COLO668 (cell line): Measurements from ENCODE around the gene IL13RA1.
"Not testable (repeated sequence)": the region's sequence is repeated elsewhere in the genome, so short reads cannot be mapped to it uniquely, and the experiment has no call there.

Experiments
- DNase-seq: peaks from one replicate; lab custom pipeline; 2025; ENCODE audit not compliant: unreplicated experiment; lab: John Stamatoyannopoulos, UW

The IL13RA1 gene

GRCh38 chrX:118772051-118772450 is 44.6 kb downstream of the IL13RA1 start:
- DNase-seq: no peak

GRCh38 chrX:118773782-118774181 is 46.4 kb downstream of the IL13RA1 start:
- DNase-seq: no peak

- DNase-seq: no peak
Observed at GRCh38 chrX:118779581-118779980, 52.2 kb downstream of the IL13RA1 start.

GRCh38 chrX:118780509-118780908 is 53.1 kb downstream of the IL13RA1 start:
- DNase-seq: no peak

- DNase-seq: no peak
Observed at GRCh38 chrX:118780911-118781310, 53.5 kb downstream of the IL13RA1 start.

- DNase-seq: no peak
Observed at GRCh38 chrX:118795528-118796280, 68.3 kb downstream of the IL13RA1 start.

- no peak for DNase-seq
Observed at GRCh38 chrX:118802857-118803256, 75.5 kb downstream of the IL13RA1 start.

GRCh38 chrX:118807151-118808017 is 80.0 kb downstream of the IL13RA1 start:
- DNase-seq: peak; percentile 38

- DNase-seq: not testable (repeated sequence)
Observed at GRCh38 chrX:118817257-118817656, 89.9 kb downstream of the IL13RA1 start.

- DNase-seq: peak; percentile 63
Observed at GRCh38 chrX:118823263-118824172, 96.1 kb downstream of the IL13RA1 start, which contains the start of gene ZCCHC12. Gene ZCCHC12, plus strand, starts transcription at chrX:118823824. Its CDS starts 1,421 bp downstream, at chrX:118825245.

GRCh38 chrX:118824173-118824730 is 96.8 kb downstream of the IL13RA1 start:
- no peak for DNase-seq

GRCh38 chrX:118825227-118825626 is 97.8 kb downstream of the IL13RA1 start:
- DNase-seq: no peak

GRCh38 chrX:118839334-118839958 is 112.0 kb downstream of the IL13RA1 start:
- peak; percentile 65 for DNase-seq
